HepG2 (cell line): ENCODE results near the gene PGA5. TPM values are rescaled to one million over a fixed set of nuclear protein-coding genes. Genes with fewer than 3 reads are reported as not detected.

ENCODE experiments used
- ATF4 ChIP-seq, 2 experiments: fragments of 450-650 bp in 1 of 2; sonication (generic) in 1 of 2; formaldehyde crosslinking; IDR thresholded peaks; 2 replicates each; pipeline versions ENCODE4 v1.5.0 to v1.8.0; 2020 to 2022; ENCODE audit warnings: mild to moderate bottlenecking in 1 of 2, missing genetic modification reagents in 1 of 2
- HDAC2 ChIP-seq: sonication (generic); formaldehyde crosslinking; IDR thresholded peaks from 2 replicates; pipeline ENCODE4 v1.4.0; 2020; ENCODE audit warnings: missing genetic modification reagents
- HES4 ChIP-seq: sonication (generic); formaldehyde crosslinking; IDR thresholded peaks from 2 replicates; pipeline ENCODE4 v1.9.0; 2021; ENCODE audit warnings: mild to moderate bottlenecking, missing genetic modification reagents, borderline replicate concordance
- HNF4A ChIP-seq: sonication (generic); formaldehyde crosslinking; IDR thresholded peaks from 2 replicates; pipeline ENCODE4 v1.4.0; 2020; ENCODE audit warnings: missing genetic modification reagents
- MAX ChIP-seq: IDR thresholded peaks from 2 replicates; pipeline ENCODE4 v1.6.1; 2012; ENCODE audit warnings: inconsistent platforms
- NFAT5 ChIP-seq: sonication (generic); formaldehyde crosslinking; IDR thresholded peaks from 2 replicates; pipeline ENCODE4 v1.4.0; 2020; ENCODE audit warnings: missing genetic modification reagents
- TRIM24 ChIP-seq: sonication (generic); formaldehyde crosslinking; IDR thresholded peaks from 2 replicates; pipeline ENCODE4 v1.8.0; 2022; ENCODE audit warnings: mild to moderate bottlenecking, missing genetic modification reagents
- ZBED4 ChIP-seq: sonication (generic); formaldehyde crosslinking; IDR thresholded peaks from 2 replicates; pipeline ENCODE4 v1.4.0; 2020; ENCODE audit warnings: missing genetic modification reagents, borderline replicate concordance
- ZFYVE20 ChIP-seq: sonication (generic); formaldehyde crosslinking; IDR thresholded peaks from 2 replicates; pipeline ENCODE4 v1.8.0; 2023; ENCODE audit warnings: low read depth, mild to moderate bottlenecking, moderate library complexity, missing genetic modification reagents, borderline replicate concordance
- ZNF10 ChIP-seq: sonication (generic); formaldehyde crosslinking; IDR thresholded peaks from 2 replicates; pipeline ENCODE4 v1.4.0; 2020; ENCODE audit warnings: mild to moderate bottlenecking, low read depth, missing genetic modification reagents, borderline replicate concordance
- ZNF558 ChIP-seq: sonication (generic); formaldehyde crosslinking; IDR thresholded peaks from 2 replicates; pipeline ENCODE4 v1.9.0; 2022; ENCODE audit warnings: mild to moderate bottlenecking, missing genetic modification reagents, borderline replicate concordance
- ZNF710 ChIP-seq: sonication (generic); formaldehyde crosslinking; IDR thresholded peaks from 2 replicates; pipeline ENCODE4 v1.5.0; 2020; ENCODE audit warnings: mild to moderate bottlenecking, missing genetic modification reagents, borderline replicate concordance
- polyA plus RNA-seq, 8 experiments: library from polyadenylated mRNA; depleted of rRNA in 3 of 8; stranded (reverse) in 7 of 8; unstranded in 1 of 8; fragments of >200 nt; fragmentation: Illumina TruSeq in 4 of 8; extraction: Trizol in 4 of 8; gene quantifications; 2 replicates each; pipeline versions ENCODE4 v1.2.1 to v1.2.3, GENCODE V29; 2011 to 2016; ENCODE audit warnings: low read depth in 4 of 8, missing spikeins in 1 of 8, mixed read lengths in 1 of 8; ENCODE audit not compliant: insufficient read depth in 1 of 8
- total RNA-seq, 5 experiments: library from RNA; depleted of rRNA; stranded (reverse); fragments of >200 nt; fragmentation: Illumina TruSeq; extraction: Trizol; gene quantifications; 2 replicates each; pipeline ENCODE4 v1.2.3, GENCODE V29; 2016; ENCODE audit warnings: low read depth in 1 of 5

The PGA5 gene
- total and polyA plus RNA-seq, 2 of the 13 experiments (the other 11 are each of a cell fraction or from before 2014, with no cell fraction given), result not detected

- TF ChIP-seq ZNF710 (CRISPR knock-in tag) (no peak), HNF4A (CRISPR knock-in tag) (peak; percentile 58), ZNF10 (CRISPR knock-in tag) (no peak), HES4 (CRISPR knock-in tag) (no peak), HDAC2 (CRISPR knock-in tag) (peak; percentile 37; the same call in 1 of the 2 replicates), NFAT5 (CRISPR knock-in tag) (no peak), ZBED4 (peak; percentile 37; the same call in 1 of the 2 replicates), ZFYVE20 (no peak), TRIM24 (0 out of 2 replicates have a peak, but pooled peaks have one; percentile 48), ATF4 (CRISPR knock-in tag; IDR thresholded peaks at IDR 0.05) (no peak), ZNF558 (CRISPR knock-in tag) (no peak), MAX (no peak)
Observed at GRCh38 chr11:61265357-61265756, 24.4 kb downstream of the PGA5 start (continued).
